Mammary epithelial cell (primary cell): Measurements from ENCODE around the gene HNF1B.

Experiments used
- CTCF ChIP-seq, 2 donors: IDR thresholded peaks in 1 of 2; conservative IDR thresholded peaks in 1 of 2; 2 replicates each; pipeline ENCODE4 v1.5.1; 2011 to 2012; ENCODE audit warnings: inconsistent platforms in 2 of 2, low read length in 2 of 2, mild to moderate bottlenecking in 2 of 2, control low read depth in 1 of 2, low read depth in 1 of 2; ENCODE audit not compliant: insufficient read depth in 1 of 2; ENCODE audit errors: extremely low read depth in 1 of 2
- EZH2 ChIP-seq: IDR thresholded peaks from 2 replicates; pipeline ENCODE4 v1.6.1; 2012; ENCODE audit warnings: low read length, inconsistent platforms, borderline replicate concordance

GRCh38 chr17:37682007-37682406, 62.9 kb downstream of the HNF1B start:
- TF ChIP-seq CTCF (conservative IDR thresholded peaks at IDR 0.05 in 1 of 2, IDR thresholded peaks at IDR 0.05 in 1 of 2; ENCODE audit: extremely low read depth in 1 of 2, insufficient read depth in 1 of 2, low read depth in 1 of 2, low read length in 2 of 2): no peak
- no peak for TF ChIP-seq EZH2
